NCI-H748 treated with DMSO at 0.1 percent for 48 hours (cell line): ENCODE data around the gene RARB.

ENCODE experiments used
- DNase-seq: peaks from one replicate; lab custom pipeline; 2025; lab: John Stamatoyannopoulos, UW

RARB gene

DNA sequence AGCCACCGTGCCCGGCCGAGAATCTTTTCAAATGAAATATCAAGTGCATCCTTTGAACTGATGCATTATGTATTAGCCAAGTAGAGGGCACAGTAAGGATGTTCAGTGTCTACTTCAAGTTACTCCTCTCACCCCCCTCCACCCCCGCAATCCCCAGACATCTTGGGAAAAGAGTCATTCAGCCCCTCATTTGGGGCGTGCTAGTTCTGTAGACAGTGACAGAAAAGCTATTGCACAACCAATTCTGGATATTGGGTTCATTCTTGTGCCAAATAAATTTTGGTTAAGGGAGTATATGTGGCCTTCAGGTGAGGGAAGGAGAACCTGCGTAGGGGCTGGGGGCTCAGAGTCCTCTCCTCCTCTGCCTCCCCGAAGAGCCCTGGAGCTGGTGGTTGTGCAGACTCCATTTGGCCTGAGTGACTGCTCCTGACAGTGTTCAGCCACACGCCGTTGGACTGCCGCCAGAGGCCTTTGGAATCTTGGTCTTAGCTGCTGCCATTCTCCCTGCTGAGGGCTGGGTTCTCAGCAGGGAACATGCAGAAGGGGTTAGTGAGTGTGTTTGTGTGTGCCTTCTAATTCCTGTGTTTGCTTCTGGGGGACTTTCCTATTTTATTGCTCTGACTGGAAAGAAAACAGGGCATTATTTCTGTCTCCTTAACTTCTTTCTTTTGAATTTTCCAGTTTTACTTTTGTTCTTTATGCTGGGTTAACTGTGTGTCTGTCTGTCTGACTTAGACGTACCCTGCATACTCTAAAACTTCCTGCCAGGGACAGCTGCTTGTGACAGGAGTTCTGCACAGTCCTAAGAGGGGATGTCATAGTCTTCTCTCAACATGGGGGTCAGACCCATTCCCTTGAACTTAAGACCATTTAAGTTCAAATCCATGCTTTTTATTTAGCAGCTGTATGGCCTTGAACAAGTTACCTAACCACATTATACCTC is 21.0 kb downstream of the RARB start:
- no peak for DNase-seq

DNA sequence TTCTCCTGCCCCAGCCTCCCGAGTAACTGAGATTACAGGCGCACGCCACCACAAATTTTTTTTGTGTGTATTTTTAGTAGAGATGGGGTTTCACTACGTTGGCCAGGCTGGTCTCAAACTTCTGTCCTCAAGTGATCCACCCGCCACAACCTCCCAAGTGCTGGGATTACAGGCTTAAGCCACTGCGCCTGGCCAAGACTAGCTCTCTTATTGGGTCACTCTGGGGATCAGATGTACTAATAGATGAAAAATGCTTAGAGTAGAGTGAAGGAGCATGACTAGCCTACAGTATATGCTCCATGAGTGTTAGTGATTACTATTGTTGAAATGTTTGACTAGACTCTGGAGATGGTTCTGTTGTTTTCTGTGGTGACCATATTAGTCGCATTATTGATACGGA is 21.8 kb downstream of the RARB start:
- no peak for DNase-seq

DNA sequence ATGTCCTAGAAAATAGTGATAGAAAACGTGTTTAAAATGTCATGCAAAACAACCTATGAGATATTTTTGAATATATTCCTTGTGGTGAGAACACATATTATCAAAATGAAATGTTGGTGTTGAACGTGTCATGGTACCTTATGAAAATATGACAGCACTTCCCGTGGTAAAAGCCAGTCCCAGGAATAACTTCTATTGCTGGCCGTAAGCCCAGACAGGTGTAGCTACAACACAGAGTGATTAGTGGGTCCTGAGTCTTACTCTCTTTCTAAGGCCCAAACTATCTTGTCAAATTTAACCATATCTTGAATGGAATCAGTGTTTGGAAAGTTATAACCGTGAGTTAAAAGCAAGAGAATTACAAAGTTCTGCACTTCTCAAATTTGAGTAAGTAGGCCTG is 24.1 kb downstream of the RARB start:
- no peak for DNase-seq

- no peak for DNase-seq
Measured at GRCh38 chr3:25452740-25453139, 24.7 kb downstream of the RARB start.

GRCh38 chr3:25453619-25454004 is 25.5 kb downstream of the RARB start:
- no peak for DNase-seq

DNA sequence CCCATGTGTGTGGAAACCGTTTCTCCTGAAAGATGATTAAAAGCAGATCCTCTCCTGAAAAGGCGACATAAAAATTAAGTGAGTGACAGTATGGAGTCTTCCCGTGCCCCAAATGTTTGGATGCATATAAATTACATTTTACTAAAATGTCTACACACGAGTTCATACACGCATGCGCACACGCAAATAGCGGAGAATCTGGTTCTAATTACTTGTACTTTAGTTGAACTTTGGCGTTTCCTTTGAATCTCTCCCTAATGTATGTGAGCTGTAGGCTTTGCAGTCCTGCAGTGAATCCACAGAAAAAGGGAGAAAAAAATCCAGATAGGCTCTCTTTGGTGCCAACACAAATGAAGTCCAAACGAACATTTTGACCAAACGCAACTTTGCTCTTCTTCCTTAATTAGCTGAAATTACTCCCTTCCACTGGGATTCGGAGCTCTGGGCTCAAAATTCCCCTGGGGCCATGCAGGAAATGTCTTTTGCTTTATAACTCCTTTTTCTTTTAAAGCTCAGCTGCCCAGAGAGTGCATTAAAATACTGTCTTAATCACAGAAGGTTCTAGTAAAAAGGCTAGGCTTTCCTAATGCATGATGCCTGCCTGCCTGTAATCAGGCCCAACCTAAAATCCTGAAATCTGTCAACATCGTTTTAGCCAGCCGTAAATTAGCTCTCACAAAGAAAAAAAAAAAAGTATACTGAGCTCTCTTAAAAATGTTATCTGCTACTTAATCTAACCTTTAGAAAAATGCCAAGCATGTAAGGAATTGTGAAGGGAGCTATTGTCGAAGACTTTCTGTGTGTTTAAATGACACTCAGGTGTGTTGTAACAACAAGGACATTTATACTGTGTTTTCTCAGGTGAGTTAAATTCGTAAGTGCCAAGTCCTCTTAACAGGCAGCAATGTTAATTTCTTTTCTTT is 26.2 kb downstream of the RARB start:
- no peak for DNase-seq

GRCh38 chr3:25455441-25456132 is 27.5 kb downstream of the RARB start:
- no peak for DNase-seq

DNA sequence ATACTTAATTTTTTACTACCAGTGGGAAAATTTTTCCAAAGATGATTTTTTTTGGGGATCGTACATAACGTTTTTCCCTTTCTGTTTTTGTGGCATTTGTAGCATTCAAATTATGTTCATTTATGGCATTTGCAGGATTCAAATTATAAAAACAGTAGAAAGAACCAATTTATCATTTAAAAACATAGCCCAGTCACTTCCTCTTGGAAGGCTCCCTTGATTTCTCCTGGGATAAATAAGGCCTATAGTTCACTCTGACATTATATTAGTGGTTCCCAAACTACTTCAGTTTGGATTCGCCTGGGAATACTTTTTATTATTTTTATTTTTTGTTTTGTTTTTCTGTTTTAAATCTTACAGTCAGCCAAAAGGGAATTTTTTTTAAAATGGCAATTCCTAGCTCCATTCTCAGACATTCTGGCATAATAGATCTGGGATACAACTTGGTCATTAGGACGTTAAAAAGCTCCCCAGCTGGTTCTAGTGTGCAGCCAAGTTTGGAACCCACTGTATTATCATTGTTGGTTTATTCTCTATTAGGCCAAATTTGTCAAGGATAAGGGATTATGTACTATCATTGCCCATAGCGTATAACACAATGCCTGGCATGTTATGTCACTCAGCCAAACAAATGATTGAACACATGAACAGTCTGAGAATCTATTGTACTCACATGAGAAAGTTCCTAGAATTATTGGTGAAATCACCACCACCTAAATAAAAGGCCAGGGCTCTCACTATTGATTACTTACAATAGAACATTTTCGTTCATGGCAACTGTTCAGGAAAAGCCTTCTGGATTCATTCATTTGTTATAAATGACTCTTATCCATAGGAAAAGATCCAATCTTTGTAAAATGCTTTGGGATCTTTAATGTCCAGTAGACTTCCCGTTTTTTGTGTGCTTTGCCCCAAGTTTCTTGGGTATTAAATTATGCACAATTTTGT is 28.9 kb downstream of the RARB start:
- no peak for DNase-seq

DNA sequence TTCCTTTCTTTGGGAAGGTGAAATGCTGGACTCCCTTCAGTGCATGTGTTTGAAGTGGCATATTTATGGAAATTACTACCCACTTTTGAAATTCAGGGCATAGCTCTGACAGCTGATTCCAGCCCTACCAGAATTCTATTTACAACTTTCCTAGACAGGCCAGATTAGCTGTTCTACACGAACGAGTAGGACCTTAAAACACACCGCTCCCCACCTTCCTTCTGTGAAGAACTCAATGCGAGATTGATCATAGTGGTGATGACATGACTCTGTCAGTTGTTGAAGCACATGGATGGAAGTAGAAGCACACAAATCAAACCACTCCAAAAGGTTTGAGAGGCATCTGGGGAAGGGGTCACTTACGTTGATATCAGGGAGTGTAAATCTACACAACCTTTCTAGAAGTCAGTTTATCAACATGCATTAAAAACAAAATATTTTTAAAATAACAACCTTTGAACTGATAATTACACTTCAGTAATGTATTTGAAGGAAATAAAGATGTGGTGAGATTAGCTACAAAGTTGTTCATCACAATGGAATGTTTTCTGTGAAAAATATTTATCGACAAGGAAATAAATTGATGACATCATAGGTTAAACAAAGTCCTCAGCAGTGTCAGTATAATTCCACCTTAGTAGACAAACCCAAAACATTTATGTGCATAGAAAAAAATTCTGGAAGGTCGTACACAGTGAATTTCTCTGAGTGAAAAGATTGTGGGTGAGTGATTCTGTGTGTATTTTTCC is 29.8 kb downstream of the RARB start:
- no peak for DNase-seq

GRCh38 chr3:25458420-25458814 is 30.4 kb downstream of the RARB start:
- no peak for DNase-seq

GRCh38 chr3:25460751-25461150 is 32.7 kb downstream of the RARB start:
- DNase-seq: no peak

GRCh38 chr3:25461946-25462345 is 33.9 kb downstream of the RARB start:
- DNase-seq: no peak

DNA sequence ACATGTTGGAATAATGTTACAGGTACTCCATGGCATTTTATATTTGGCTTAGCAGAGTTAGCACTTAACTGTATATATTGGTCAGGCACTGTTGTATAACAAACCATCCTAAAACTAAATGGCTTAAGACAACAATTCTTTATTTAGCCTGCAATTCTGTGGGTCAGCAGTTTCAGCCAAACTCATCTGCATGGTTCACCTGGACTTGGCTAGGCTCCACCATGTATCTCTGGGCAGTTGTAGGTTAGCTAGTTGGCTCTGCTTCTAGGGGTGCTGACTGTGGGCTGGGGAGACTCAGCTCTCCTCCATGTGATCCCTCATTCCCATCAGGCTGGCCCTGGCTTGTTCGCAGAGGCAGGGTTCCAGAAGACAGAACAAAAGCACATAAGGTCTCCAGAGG is 34.4 kb downstream of the RARB start:
- DNase-seq: no peak

DNA sequence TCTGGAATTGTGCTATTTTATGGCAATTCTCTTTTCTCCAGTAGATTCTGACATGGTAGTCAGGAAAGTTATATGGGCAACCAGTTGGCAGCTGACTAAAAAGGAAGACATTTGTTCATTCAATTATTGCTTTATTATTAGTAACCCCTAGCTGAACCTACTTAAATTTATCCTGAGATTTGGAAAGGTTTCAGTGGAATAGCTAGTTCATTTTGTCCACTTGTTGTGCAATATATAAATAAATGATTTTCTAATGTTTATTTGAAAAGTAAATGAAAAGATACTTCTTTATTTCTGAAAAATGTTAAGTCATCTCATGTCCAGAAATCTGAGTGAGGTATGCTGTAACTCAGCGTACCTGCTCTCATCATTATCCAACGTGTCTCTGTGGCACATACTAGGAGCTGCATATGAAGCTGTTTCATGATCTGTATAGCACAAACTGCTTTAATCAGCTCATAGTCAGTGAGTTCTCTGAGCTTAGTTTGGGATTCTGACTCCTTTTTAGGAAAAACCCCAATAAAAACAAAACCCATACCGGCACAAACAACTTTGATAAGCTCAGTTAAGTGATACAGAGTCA is 35.9 kb downstream of the RARB start:
- DNase-seq: no peak

- DNase-seq: peak; percentile 42
Measured at GRCh38 chr3:25465266-25465860, 37.3 kb downstream of the RARB start.

GRCh38 chr3:25468866-25469319 is 40.8 kb downstream of the RARB start:
- DNase-seq: no peak

DNA sequence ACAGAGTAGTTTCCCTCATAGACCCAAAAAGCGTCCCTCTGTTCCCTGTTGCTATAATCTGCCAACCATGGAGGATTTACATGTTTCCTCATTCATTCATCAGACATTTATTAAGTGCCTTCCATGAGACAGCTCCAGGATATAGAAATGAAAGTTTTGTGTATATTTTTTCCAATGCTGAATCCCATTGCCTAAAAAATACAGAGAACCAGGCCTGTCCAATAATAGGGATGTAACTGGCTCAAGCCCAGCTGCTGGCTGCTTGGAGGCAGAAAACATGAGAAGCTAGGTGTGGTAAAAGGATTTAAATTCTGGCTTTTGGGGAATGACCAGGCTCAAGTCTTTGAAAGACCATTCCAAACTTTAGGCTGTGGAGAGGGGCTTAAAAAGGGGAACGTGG is 41.5 kb downstream of the RARB start:
- no peak for DNase-seq

DNA sequence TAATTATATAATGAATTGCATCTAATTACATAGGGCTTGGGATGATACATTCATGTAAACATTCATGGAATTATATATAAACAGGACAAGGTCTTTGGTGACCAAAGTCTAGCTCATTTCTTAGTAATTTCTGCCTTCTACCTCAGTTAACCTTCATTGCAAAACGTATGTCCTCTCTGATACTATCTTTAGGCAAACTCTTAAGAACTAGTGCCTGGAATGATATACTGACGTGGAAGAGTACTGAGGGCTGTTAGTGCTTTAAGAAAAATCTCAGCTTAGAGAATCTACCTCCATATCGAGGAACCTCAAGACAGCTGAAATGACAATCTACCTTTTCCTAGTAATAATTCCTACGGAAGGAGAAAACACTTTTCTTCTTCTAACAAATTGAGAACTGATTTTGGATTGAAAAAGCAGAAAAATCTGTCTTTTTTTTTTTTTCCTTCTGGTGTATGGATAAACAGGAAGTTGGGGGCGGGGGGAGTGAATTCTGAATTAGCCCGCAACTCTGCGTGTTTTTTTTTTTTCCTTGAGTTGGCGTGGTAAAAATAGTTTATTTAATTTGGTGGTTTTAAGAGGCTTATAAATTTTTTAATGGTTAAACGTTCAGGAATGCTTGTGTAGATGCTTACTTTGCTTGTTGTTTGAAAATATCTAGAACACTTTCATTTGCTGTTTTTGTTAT is 43.2 kb downstream of the RARB start:
- DNase-seq: no peak

DNA sequence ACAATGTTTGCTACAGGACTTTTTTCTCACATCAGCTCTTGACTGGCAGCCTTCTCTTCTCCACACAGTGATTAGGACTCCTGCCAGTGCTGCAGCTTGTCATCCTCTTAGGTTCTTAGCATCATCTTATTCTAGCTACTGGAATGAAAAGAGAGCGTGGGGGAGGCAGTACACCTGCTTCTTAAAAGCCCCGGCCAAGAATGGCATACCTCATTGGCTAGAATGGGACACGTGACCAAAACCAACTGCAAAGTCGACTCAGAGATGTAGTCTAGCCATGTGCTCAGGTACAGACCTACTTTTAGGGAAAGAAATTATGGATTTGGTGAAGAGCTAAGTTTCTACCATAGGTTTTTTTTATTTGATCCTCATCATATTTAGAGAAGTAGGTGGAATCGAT is 44.1 kb downstream of the RARB start:
- no peak for DNase-seq
